ENCODE results near the gene ADD3. TPM values are rescaled to one million over a fixed set of nuclear protein-coding genes. Genes with fewer than 3 reads are reported as not detected.

The ADD3 gene
- total and polyA plus RNA-seq, 2 of the 13 experiments (the other 11 are each of a cell fraction or from before 2014, with no cell fraction given): 44.7 to 57.5 TPM

- TF ChIP-seq ZNF564 (CRISPR knock-in tag; IDR thresholded peaks at IDR 0.05) (no peak), HDAC1 (CRISPR knock-in tag; IDR thresholded peaks at IDR 0.05) (0 out of 2 replicates have a peak, but pooled peaks have one; percentile 36), PCBP1 (IDR thresholded peaks at IDR 0.05; ENCODE audit: borderline replicate concordance, low read depth, low read length) (no peak), JARID2 (CRISPR knock-in tag; IDR thresholded peaks at IDR 0.05; ENCODE audit: insufficient replicate concordance) (no peak), RXRA (CRISPR knock-in tag; IDR thresholded peaks at IDR 0.05) (peak; percentile 31; the same call in 1 of the 2 replicates), RFX3 (CRISPR knock-in tag; IDR thresholded peaks at IDR 0.05) (no peak), NFE2 (CRISPR knock-in tag; IDR thresholded peaks at IDR 0.05) (no peak), ZNF891 (CRISPR knock-in tag; IDR thresholded peaks at IDR 0.05) (no peak), ZNF790 (CRISPR knock-in tag; IDR thresholded peaks at IDR 0.05; ENCODE audit: borderline replicate concordance) (peak; percentile 51; the same call in 1 of the 2 replicates), NR2F1 (CRISPR knock-in tag; IDR thresholded peaks at IDR 0.05) (peak in 1 of 2 experiments; percentile 43; a peak in 2 of 4 replicates), ZNF446 (CRISPR knock-in tag; IDR thresholded peaks at IDR 0.05) (peak; percentile 45; the same call in 1 of the 2 replicates), SALL1 (CRISPR knock-in tag; IDR thresholded peaks at IDR 0.05) (peak; percentile 83), TCF7 (IDR thresholded peaks at IDR 0.05; ENCODE audit: low read depth) (no peak; the same call in 1 of the 2 replicates), HIVEP1 (CRISPR knock-in tag; IDR thresholded peaks at IDR 0.05) (no peak), ARID5B (CRISPR knock-in tag; IDR thresholded peaks at IDR 0.05) (peak; percentile 81), EEA1 (CRISPR knock-in tag; IDR thresholded peaks at IDR 0.05; ENCODE audit: borderline replicate concordance) (no peak), PPARG (CRISPR knock-in tag; conservative IDR thresholded peaks at IDR 0.05) (no peak), TBL1XR1 (IDR thresholded peaks at IDR 0.05; ENCODE audit: borderline replicate concordance, low read length, partially characterized antibody) (no peak)
- TF ChIP-seq, protein P1, sequence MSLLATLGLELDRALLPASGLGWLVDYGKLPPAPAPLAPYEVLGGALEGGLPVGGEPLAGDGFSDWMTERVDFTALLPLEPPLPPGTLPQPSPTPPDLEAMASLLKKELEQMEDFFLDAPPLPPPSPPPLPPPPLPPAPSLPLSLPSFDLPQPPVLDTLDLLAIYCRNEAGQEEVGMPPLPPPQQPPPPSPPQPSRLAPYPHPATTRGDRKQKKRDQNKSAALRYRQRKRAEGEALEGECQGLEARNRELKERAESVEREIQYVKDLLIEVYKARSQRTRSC (CRISPR knock-in tag; IDR thresholded peaks at IDR 0.05; ENCODE audit: low read depth): no peak
- TF ChIP-seq, protein P2, sequence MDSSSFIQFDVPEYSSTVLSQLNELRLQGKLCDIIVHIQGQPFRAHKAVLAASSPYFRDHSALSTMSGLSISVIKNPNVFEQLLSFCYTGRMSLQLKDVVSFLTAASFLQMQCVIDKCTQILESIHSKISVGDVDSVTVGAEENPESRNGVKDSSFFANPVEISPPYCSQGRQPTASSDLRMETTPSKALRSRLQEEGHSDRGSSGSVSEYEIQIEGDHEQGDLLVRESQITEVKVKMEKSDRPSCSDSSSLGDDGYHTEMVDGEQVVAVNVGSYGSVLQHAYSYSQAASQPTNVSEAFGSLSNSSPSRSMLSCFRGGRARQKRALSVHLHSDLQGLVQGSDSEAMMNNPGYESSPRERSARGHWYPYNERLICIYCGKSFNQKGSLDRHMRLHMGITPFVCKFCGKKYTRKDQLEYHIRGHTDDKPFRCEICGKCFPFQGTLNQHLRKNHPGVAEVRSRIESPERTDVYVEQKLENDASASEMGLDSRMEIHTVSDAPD (CRISPR knock-in tag; IDR thresholded peaks at IDR 0.05): peak; percentile 47; the same call in 1 of the 2 replicates
- TF ChIP-seq, protein P3, sequence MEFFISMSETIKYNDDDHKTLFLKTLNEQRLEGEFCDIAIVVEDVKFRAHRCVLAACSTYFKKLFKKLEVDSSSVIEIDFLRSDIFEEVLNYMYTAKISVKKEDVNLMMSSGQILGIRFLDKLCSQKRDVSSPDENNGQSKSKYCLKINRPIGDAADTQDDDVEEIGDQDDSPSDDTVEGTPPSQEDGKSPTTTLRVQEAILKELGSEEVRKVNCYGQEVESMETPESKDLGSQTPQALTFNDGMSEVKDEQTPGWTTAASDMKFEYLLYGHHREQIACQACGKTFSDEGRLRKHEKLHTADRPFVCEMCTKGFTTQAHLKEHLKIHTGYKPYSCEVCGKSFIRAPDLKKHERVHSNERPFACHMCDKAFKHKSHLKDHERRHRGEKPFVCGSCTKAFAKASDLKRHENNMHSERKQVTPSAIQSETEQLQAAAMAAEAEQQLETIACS (CRISPR knock-in tag; IDR thresholded peaks at IDR 0.05): no peak
- TF ChIP-seq, protein P4, sequence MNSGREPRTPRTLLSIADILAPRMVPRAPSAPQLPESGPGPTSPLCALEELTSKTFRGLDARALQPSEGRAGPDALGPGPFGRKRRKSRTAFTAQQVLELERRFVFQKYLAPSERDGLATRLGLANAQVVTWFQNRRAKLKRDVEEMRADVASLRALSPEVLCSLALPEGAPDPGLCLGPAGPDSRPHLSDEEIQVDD (CRISPR knock-in tag; IDR thresholded peaks at IDR 0.05; ENCODE audit: borderline replicate concordance): no peak
Observed at GRCh38 chr10:109966961-109967738, 40.6 kb upstream of the ADD3 start (continued).

Data from HepG2 (cell line).